Common myeloid progenitor, CD34-positive (primary cell): Measurements from ENCODE around the gene TAC3.

Experiments
- CTCF ChIA-PET: fragments of 350-600 bp; sonication (Branson Sonifier 250); formaldehyde crosslinking; loops from one replicate; lab custom pipeline; 2021; ENCODE audit warnings: antibody characterized with exemption; lab: Charles Lee
- POLR2A ChIA-PET: fragments of 350-600 bp; sonication (Branson Sonifier 250); formaldehyde crosslinking; loops from one replicate; lab custom pipeline; 2021; ENCODE audit warnings: antibody characterized with exemption; lab: Charles Lee
- DNase-seq, 3 donors: peaks; one replicate each; pipeline versions ENCODE4 v3.0.0 to v3.0.0-alpha.2; 2013
- H3K27ac ChIP-seq, 2 experiments: 1 replicate in 1 of 2; 2 replicates in 1 of 2; pipeline ENCODE4 v1.7.0; 2013; ENCODE audit warnings: inconsistent platforms in 2 of 2, low read length in 2 of 2, mild to moderate bottlenecking in 2 of 2, low read depth in 1 of 2, moderate library complexity in 1 of 2; ENCODE audit not compliant: severe bottlenecking in 2 of 2, insufficient read depth in 1 of 2, poor library complexity in 1 of 2
- H3K27me3 ChIP-seq, 5 experiments: replicated peaks in 2 of 5; 1 replicate in 3 of 5; 2 replicates in 2 of 5; pipeline versions ENCODE4 v1.6.1 to v1.7.0; 2013; ENCODE audit warnings: low read length in 4 of 5, mild to moderate bottlenecking in 2 of 5, moderate library complexity in 2 of 5, inconsistent platforms in 1 of 5; ENCODE audit not compliant: insufficient read depth in 5 of 5, control insufficient read depth in 4 of 5
- H3K36me3 ChIP-seq, 4 experiments: 1 replicate in 2 of 4; 2 replicates in 2 of 4; pipeline versions ENCODE4 v1.6.1 to v1.7.0; 2013; ENCODE audit warnings: low read length in 3 of 4, control low read depth in 1 of 4, mild to moderate bottlenecking in 1 of 4; ENCODE audit not compliant: control insufficient read depth in 4 of 4, insufficient read depth in 4 of 4
- H3K4me1 ChIP-seq, 4 experiments: 1 replicate in 3 of 4; 2 replicates in 1 of 4; pipeline versions ENCODE4 v1.6.1 to v1.7.1; 2013; ENCODE audit warnings: low read length in 3 of 4, mild to moderate bottlenecking in 3 of 4, control low read depth in 1 of 4, inconsistent platforms in 1 of 4, moderate library complexity in 1 of 4; ENCODE audit not compliant: control insufficient read depth in 4 of 4, insufficient read depth in 4 of 4; ENCODE audit errors: control extremely low read depth in 1 of 4
- H3K4me3 ChIP-seq, 7 experiments: 1 replicate in 4 of 7; 2 replicates in 3 of 7; pipeline versions ENCODE4 v1.5.1 to v1.7.0; 2013; ENCODE audit warnings: mild to moderate bottlenecking in 7 of 7, low read length in 6 of 7, moderate library complexity in 6 of 7, inconsistent platforms in 2 of 7, low read depth in 2 of 7, control low read depth in 1 of 7; ENCODE audit not compliant: insufficient read depth in 4 of 7, control insufficient read depth in 1 of 7; ENCODE audit errors: extremely low read depth in 1 of 7
- H3K9me3 ChIP-seq, 5 experiments: 1 replicate in 4 of 5; 2 replicates in 1 of 5; pipeline versions ENCODE4 v1.6.1 to v1.7.1; 2013; ENCODE audit warnings: low read length in 4 of 5, mild to moderate bottlenecking in 2 of 5, inconsistent platforms in 1 of 5, low read depth in 1 of 5, moderate library complexity in 1 of 5; ENCODE audit not compliant: control insufficient read depth in 4 of 5, insufficient read depth in 2 of 5; ENCODE audit errors: control extremely low read depth in 1 of 5
- WGBS: methylation state at CpG from one replicate; pipeline ENCODE4 v1.1.5; 2013; ENCODE audit not compliant: insufficient coverage; 5-methylcytosine and 5-hydroxymethylcytosine counted together

TAC3 gene

GRCh38 chr12:57040211-57040610 is 23.9 kb upstream of the TAC3 start:
- H3K9me3 ChIP-seq = no peaks in the 10 kb centered on the region
- no peaks in the 10 kb centered on the region for H3K36me3 ChIP-seq
- no peaks in the 10 kb centered on the region for H3K27me3 ChIP-seq
- ChIA-PET POLR2A (interaction anchor here (1.0 kb wide), 1 partner anchor 19 kb away, joined by 4 read pairs; no protein-coding TSS in a partner anchor), CTCF (interaction anchor here (1.2 to 8.3 kb wide), 5 partner anchors 10 to 37 kb away, joined by 3 to 56 read pairs (median 7); partner anchors contain the start of gene MYO1A)
- no peak overlapping the region for H3K27ac ChIP-seq
- H3K4me1 ChIP-seq = peaks cover 0 to 8% (median 0%) of the 10 kb centered on the region in 4 experiments
- no peak for DNase-seq
- 100% methylated on average over 1 of the region's 4 CpGs for WGBS
- no peak overlapping the region for H3K4me3 ChIP-seq

GRCh38 chr12:57039016-57039798 is 22.9 kb upstream of the TAC3 start:
- ChIA-PET CTCF (interaction anchor here (0.6 to 8.3 kb wide), 6 partner anchors 21 to 36 kb away, joined by 3 to 56 read pairs (median 4); no protein-coding TSS in a partner anchor), POLR2A (no interaction called here)
- WGBS = 80% methylated on average over 5 of the region's 9 CpGs
- no peaks in the 10 kb centered on the region for H3K27me3 ChIP-seq
- H3K9me3 ChIP-seq = no peaks in the 10 kb centered on the region
- H3K27ac ChIP-seq = no peak overlapping the region
- peaks cover 0 to 8% (median 0%) of the 10 kb centered on the region in 4 experiments for H3K4me1 ChIP-seq
- H3K36me3 ChIP-seq = no peaks in the 10 kb centered on the region
- no peak overlapping the region for H3K4me3 ChIP-seq
- DNase-seq = peak in 2 of 3 donors; percentile 31 to 49

- DNase-seq = no peak
- Histone ChIP-seq H3K4me1 (peaks cover 0 to 8% (median 0%) of the 10 kb centered on the region in 4 experiments), H3K4me3 (no peak overlapping the region), H3K36me3 (no peaks in the 10 kb centered on the region), H3K27ac (no peak overlapping the region), H3K9me3 (no peaks in the 10 kb centered on the region), H3K27me3 (no peaks in the 10 kb centered on the region)
- POLR2A ChIA-PET = no interaction called here
- 100% methylated on average over 3 of the region's 3 CpGs for WGBS
- CTCF ChIA-PET = interaction anchor here (0.8 to 8.3 kb wide), 5 partner anchors 11 to 197 kb away, joined by 3 to 56 read pairs (median 5); partner anchors contain the start of gene MYO1A
Measured at GRCh38 chr12:57037264-57037663, 20.9 kb upstream of the TAC3 start.

- 100% methylated on average over 2 of the region's 3 CpGs for WGBS
- CTCF ChIA-PET = interaction anchor here (1.0 to 2.1 kb wide), 7 partner anchors 10 to 139 kb away, joined by 3 to 8 read pairs (median 6); no protein-coding TSS in a partner anchor
- H3K4me3 ChIP-seq = no peak overlapping the region
- no peak overlapping the region for H3K27ac ChIP-seq
- H3K27me3 ChIP-seq = no peaks in the 10 kb centered on the region
- no peaks in the 10 kb centered on the region for H3K36me3 ChIP-seq
- POLR2A ChIA-PET = no interaction called here
- peaks cover 5 to 16% (median 15%) of the 10 kb centered on the region in 4 experiments for H3K4me1 ChIP-seq
- H3K9me3 ChIP-seq = no peaks in the 10 kb centered on the region
- DNase-seq = no peak
Measured at GRCh38 chr12:57033431-57033830, 17.1 kb upstream of the TAC3 start.

- Histone ChIP-seq H3K9me3 (no peaks in the 10 kb centered on the region), H3K27me3 (no peaks in the 10 kb centered on the region), H3K4me3 (no peak overlapping the region), H3K27ac (no peak overlapping the region), H3K36me3 (no peaks in the 10 kb centered on the region), H3K4me1 (peaks cover 8 to 29% (median 27%) of the 10 kb centered on the region in 4 experiments)
- CTCF ChIA-PET = interaction anchor here (0.9 to 2.3 kb wide), 11 partner anchors 12 to 37 kb away, joined by 3 to 9 read pairs (median 5); partner anchors contain the start of gene TAC3
- 99% methylated on average over 7 of the region's 7 CpGs for WGBS
- no peak for DNase-seq
- POLR2A ChIA-PET = interaction anchor here (0.9 to 1.2 kb wide), 2 partner anchors 12 to 16 kb away, joined by 3 read pairs; partner anchors contain the start of gene TAC3
Measured at GRCh38 chr12:57031789-57032188, 15.5 kb upstream of the TAC3 start.

GRCh38 chr12:57031138-57031725 is 14.9 kb upstream of the TAC3 start:
- no peaks in the 10 kb centered on the region for H3K36me3 ChIP-seq
- DNase-seq = peak; percentile 38 to 77 (median 68)
- H3K27me3 ChIP-seq = no peaks in the 10 kb centered on the region
- H3K4me3 ChIP-seq = peak overlapping the region in 1 of 7 experiments; percentile 25
- H3K27ac ChIP-seq = peak overlapping the region in 1 of 2 experiments; percentile 6
- no peaks in the 10 kb centered on the region for H3K9me3 ChIP-seq
- H3K4me1 ChIP-seq = peaks cover 8 to 29% (median 28%) of the 10 kb centered on the region in 4 experiments
- ChIA-PET CTCF (interaction anchor here (0.9 to 2.3 kb wide), 11 partner anchors 12 to 43 kb away, joined by 3 to 9 read pairs (median 5); no protein-coding TSS in a partner anchor), POLR2A (interaction anchor here (0.9 to 1.2 kb wide), 2 partner anchors 12 to 15 kb away, joined by 3 read pairs; partner anchors contain the start of gene TAC3)
- WGBS = 0% methylated on average over 2 of the region's 2 CpGs
